HG02885 (cell line): ENCODE measurements around the gene CHST15.

Experiments
- ATAC-seq: cut with Tn5 transposase; IDR thresholded peaks from one replicate; pipeline ENCODE4 v1.9.1; 2021; ENCODE audit warnings: mild to moderate bottlenecking; ENCODE audit not compliant: unreplicated experiment, poor library complexity

CHST15 gene

DNA sequence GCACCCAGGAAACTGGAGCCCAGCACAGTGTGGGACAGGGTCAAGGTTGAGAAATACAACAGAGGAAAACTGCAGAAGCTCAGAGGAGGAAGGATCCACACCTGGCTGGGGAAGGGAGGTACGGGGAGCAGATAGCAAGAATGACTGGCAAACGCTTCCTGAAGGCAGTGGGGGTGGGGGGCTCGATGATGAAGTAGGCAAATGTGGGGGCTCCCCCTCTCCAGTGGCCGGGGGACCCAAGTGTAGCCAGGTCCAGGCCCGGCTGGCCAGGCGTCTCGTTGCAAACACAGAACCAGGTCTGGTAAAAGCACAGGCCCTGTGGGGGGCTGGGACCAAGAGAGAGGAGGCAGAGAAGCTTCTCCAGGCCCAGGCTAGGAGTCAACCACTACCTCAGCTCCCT is 7.7 kb downstream of the CHST15 start:
- ATAC-seq, result no peak

DNA sequence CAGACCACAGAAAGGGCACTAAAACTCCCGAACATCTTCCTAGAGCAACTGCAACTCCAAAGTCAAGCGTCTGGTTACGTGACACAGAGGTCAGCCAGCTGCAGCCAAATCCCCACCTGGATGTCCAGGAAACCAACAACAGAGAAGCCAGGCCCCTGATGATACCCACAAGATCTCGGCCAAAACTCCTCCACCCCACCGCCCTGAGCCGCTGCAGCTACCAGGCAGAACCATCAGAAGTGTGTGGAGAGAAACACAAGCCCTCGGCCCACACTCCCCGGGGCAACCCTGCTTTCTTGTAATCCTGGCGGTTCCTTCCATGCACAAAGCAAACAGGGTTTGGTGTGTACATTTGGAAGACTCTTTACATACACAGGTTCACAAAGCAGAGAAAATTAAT is 8.7 kb downstream of the CHST15 start:
- ATAC-seq, result no peak

DNA sequence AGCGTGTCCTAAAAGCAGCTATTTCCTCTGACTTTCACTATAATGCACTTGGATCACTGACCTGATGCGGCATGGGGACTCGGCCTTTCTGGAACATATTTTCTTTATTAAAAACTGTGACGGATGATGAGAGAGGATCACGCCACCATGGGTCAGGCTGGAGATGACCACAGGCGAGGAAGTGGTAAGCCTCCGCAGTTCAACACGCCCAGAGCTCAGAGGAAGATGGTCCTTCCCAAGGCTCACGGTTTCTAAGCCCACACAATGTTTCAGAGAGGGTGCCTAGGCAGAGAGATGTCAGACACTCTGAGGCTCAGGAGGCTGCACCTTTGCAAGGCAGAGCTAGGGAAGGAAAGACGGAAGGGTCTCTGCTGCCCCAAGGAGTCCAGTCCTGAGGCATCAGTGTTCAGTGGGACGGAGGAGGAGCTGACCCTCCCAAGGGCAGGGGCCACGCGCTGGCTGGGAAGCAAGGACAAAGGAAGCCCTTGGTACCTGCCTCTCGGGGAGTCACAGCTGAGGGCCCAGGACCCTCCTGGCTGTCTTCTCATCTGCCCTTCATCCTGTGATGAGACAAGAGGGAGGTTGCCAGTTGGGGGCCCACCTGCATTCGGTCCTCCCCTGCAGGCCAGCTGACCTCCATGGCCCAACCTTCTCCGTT is 9.5 kb downstream of the CHST15 start:
- ATAC-seq, result no peak

DNA sequence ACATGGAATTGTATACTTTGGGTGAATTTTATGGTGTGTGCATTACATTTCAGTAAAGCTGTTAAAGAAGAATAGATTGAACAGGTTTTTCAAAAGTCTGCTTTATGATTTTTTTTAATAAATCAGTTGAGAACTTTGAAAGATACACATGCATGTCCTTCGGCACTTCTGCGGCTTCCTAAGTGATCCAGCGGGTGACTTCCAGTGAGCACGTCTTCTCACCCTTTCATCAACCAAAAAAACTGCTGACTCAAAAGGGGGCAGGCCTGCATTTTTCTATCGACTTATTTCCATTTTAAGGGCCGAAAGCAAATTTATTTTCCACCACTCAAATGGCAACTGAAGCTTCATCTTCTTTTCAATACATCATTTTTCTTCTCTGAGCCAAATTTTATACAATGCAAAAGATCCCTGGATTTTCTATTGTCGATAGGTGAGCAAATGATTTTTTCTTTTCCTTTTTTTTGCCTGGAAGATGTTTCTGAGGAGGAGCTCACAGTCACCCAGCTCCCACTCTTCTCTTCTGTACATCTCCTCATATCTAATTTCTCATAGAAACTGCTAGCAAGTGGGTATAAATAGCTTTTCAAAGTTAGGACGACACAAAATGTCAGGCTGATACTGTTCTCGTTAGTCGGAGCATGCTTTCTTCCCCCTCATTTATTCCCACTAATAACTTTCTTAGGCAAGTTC is 10.2 kb downstream of the CHST15 start:
- no peak for ATAC-seq

DNA sequence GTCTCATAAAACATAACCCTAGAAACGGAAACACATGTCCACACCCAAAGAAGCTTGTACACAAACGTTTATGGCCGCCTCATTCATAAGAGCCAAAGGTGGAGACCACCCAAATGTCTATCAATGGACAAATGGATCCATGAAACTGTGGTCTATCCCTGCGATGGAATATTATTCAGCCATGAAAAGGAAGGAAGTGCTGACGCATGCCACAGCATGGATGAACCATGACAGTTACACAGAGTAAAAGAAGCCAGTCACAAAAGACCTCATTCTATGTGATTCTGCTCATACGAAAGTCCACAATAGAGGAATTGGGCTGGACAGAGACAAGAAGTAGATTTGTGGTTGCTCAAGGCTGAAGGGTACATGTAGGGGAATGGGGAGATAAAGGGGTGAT is 10.8 kb downstream of the CHST15 start:
- no peak for ATAC-seq

DNA sequence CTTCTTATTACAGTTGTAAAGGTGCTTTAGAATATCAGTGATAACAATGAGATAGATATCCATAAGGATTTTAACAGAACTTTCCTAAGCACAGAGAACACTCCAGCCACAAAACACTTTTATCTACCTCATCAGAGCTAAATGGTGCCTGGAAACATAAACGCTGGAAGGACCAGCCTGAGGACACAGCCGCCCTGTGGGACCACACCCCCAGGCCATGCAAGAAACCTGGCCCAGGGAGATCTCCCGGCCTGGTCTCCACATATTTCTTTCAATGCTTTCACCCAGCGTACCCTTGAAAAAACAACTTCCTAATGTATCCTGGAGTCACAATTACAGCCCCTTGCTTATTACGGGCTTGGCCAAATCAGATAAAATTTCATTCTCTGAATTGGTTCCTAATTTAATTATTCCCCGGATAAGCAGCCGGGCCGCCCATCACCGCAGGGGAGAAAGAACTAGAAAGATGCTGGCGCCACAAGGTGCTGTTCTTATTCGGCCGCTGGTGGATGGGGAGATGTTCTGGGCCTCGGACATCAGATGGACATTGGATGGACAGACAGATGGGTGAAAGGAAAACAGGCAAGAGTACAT is 11.8 kb downstream of the CHST15 start:
- no peak for ATAC-seq

DNA sequence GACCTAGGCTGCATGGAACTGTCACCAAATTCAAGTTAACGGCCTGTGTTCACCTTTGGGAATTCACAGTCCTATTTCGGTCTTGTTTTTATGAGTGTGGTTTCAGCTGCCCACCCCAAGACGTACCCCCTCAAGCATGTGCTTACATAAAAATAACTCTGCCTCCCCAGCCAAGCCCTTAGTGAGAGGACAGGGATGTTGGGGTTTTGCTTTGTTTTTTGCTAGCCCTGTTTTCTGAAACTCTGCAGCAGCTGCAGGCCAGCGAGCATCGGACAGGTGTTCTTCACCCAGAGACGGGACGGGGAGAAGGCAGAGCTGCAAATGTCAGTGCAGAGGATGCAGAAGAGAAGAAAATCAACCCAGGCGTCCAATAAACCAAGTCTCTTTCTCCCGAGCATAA is 13.5 kb downstream of the CHST15 start:
- no peak for ATAC-seq

DNA sequence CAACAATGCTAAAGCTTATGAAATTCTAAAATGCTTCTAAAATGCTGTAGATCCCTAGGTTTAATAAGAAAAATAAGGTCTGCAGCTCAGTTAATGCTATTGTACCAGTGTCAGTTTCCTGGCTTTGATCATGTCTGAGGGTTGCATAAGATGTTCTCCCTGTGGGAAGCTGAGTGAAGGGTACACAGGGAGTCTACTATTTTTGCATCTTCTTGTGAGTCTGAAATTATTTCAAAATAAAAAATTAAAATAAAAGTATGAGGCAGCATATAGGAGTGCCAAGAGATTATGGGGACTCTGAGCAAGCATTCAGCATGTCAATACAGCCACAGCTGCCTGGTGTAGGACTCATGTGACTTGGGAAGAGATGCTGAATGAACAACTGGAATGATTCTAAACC is 14.7 kb downstream of the CHST15 start:
- no peak for ATAC-seq

DNA sequence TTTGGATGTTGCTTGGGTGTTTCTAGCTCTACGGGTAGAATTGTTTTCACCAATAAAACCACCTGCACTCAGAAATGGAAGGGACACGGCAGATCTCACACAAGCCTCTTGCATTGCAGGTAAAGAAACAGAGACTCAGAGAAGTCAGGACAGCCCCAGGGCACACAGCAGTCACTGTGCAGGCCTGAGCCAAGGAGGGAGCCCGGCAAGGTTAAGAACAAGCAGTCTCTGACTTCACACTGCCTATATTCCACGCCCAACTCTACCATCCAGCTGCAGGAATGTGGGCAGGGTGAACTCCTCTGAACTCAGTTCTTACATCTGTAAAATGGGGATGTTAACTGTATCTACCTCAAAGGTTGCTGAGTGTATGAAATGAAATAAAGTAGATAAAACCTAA is 15.4 kb downstream of the CHST15 start:
- no peak for ATAC-seq

DNA sequence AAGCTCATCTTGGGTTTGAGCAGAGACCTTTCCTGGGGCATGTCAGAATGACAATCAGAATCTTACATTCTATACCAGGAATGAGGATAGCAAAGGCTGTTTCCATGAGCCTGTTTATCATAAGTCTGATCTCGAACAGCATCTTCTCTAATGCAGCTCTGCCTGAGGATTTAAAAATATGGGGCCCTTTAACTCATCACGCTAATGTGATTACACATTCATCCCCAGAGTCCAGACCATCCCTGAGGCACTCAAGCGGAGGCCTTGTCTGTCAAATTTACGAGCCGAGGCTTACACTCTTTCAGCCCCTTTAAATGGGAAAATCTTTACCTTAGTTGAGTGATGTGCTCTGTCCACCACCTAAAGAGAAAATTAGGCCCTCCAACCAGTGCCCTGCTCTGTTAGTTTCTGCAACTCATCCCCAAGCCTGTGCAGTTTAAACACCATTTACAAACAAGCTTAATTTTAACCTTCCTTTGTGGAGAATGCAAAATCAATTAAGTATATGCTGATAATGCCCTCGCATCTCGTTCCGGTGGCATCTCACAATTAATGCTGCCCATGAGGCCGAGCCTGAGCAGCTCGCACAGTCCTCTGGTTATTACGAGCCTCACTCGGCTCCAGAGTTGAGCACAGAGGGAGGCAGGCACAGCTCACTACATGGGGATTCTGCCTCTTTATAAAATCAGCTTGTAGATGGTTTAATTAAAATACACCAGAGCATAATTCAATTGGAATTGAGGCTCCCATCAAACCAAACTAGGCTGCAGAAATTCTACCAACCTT is 16.0 kb downstream of the CHST15 start:
- ATAC-seq, result no peak

DNA sequence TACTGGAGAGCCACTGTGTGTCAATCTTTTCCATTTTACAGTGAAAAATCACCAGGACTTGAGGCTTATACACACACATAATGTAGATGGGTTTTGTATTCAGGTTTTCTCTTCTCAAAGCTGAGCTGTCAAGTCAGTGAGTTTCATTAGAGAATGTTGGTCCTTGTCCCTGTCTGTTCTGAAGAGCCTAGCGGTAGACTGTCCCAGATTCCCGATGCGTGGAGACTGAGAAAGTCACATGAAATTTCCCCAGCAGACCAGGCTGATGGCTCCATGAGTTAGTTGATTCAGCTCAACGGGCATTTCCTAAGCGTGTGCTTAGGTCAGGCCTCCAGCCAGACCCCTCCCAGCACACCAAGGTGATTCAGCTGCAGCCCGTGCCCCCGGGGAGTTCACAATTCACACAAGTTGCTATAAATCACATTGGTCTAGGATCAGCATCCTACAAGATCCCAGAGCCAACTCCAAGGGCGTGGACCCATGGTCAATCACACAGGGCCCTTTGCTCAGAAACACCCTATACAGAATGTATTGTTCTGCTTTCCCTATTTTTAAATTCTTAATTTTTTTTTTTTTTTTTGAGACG is 17.2 kb downstream of the CHST15 start:
- no peak for ATAC-seq

DNA sequence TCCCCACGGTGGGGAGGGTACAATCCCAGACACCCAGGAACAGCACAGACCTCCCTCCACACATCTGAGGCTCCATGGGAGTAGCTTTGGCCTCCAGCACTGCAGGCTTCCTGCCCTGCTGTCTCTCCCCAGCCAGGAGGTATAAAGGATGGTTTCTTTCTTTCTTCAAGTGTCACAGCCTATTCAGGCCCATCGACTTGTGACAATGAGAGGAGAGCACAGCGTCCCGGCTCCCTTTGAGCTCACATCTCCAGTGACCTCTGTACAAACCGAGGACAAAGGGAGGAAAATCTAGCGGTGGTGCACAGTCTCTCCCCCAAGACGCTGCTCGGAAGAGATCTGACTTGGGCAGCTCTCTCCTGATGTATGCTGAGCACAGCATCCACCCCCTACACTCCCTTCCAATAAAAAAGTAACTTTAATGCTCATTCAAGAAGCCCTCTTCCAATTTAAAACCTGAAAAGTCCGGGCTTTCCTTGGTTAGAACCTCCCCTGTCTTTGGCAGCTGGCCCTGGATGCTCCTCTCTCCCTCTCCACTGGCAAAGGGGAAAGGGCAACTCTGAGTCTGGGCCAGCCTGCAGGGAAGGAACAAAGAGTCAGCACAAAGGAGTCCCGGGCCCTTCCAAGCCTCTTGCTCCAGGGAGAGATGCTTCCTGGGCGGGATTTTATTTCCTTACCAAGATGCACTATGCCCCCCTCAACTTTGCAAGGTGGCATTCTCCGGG is 18.0 kb downstream of the CHST15 start:
- no peak for ATAC-seq

DNA sequence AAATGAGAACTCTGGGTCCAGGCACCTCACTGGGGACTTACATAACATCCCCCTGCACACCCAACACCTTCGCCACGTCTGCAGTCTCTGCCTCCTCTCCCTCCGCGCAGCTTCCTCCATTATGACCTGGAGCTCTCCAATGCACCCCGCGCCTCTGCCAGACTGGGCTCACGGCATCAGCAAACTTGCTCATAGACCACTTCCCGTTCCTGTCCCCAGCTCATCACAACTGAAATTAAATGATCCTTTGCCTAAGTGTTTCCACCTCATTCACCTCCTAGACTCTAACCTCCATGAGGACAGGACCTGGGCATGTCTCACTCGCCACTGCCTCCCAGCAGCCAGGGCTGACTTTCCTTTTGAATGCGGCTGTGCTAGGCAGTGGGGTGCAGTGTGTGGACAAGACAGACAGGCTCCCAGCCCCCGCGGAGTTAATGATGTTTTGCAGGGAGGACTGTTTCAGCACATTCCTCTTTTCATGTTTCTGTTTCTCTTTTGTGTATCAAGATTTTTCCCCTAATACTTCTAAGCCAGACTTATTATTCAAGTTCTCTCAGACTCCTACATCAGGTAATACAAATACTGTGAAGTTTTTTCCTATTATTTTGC is 18.8 kb downstream of the CHST15 start:
- ATAC-seq, result no peak

DNA sequence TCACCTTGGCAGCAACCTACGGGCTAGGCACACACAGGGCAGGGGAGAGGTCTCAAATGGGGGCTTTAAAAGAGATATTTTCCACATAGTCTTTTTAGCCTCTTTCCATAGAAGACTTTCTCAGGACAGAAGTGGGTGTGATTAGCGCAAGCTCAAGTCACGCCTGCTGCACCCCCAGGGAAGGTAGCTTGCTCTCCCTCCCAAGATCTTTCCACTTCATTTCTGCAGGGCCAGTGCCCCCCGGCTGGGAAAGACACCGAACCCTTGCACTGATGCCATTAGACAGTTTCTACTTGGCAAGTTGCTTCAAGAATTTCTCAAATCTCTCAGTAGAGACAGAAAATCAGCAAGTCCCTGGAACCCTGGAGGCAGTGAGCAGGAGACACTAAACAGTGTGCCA is 19.4 kb downstream of the CHST15 start:
- ATAC-seq, result no peak

DNA sequence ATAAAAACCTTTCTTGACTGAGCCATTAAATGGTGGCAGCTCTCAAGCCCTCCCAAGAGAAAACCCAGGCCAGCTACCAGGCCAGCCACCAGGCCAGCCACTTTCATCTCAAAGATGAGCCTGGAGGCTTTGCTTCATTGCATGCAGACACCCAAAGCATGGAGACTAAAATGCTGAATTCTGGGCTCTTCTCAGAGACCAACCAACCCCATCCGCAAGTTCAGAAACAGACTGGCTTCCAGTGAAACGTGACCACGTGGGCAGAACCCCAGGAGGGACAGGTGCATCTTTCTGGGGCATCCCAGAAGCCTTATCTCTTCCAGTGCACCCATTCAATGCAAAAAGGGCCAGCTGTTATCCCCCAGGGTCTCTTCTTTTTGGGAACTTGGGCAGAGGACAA is 20.9 kb downstream of the CHST15 start:
- no peak for ATAC-seq

DNA sequence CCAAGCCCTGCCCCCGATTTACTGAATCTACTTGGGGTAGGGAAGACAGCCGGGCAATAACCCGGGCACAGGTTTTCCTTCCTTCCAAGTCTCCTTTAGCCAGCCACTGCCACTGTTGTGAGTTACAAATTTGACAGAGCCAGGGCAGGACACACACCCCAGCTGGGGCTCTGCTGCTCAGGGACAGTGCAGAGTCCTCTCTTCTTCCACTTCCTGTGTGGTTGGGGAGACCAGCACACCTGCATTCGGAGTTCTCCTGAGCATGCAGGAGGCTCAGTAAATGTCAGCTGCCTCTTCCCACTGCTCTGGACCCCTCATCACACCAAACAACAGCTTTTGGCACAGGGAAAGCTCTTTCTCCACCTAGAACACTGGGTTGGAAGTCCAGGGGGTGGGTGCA is 21.3 kb downstream of the CHST15 start:
- ATAC-seq, result no peak

DNA sequence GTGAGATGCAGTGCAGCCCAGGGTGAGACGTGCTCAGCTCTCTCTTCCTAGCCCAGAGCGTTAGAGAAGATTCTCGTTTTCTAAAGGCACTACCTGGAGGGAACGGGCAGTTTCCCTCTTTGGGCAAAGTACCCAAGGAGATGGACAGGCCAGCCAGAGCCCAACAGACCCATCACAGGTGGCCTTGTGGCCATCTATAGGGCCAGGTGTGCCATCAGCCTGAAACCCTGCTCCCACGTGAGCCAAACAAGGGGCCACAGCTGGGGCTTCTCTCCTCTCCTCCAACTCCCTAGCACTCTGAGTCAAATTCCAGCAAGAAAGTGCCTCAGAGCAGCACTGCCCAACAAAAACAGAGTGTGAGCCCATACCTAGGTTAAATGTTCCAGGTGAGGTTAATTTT is 22.3 kb downstream of the CHST15 start:
- no peak for ATAC-seq

DNA sequence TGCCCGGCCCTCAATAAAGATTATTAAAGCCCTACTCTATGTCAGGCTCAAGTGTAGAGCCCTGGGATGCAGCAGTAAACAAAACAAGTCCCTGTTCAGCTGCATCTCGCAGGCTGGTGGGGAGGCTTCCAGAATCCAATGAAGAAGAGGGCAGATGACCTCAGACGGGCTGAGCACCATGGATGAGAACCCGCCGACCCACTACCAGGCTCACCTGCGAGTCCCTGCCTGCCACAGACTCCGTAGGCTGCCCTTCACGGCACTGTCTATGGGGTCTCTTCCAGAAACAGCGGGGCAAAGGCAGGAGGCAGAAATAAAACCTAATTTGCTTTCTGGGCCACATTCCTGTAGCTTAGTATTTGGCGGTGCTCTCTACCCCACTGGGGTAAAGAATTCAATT is 22.7 kb downstream of the CHST15 start:
- no peak for ATAC-seq

DNA sequence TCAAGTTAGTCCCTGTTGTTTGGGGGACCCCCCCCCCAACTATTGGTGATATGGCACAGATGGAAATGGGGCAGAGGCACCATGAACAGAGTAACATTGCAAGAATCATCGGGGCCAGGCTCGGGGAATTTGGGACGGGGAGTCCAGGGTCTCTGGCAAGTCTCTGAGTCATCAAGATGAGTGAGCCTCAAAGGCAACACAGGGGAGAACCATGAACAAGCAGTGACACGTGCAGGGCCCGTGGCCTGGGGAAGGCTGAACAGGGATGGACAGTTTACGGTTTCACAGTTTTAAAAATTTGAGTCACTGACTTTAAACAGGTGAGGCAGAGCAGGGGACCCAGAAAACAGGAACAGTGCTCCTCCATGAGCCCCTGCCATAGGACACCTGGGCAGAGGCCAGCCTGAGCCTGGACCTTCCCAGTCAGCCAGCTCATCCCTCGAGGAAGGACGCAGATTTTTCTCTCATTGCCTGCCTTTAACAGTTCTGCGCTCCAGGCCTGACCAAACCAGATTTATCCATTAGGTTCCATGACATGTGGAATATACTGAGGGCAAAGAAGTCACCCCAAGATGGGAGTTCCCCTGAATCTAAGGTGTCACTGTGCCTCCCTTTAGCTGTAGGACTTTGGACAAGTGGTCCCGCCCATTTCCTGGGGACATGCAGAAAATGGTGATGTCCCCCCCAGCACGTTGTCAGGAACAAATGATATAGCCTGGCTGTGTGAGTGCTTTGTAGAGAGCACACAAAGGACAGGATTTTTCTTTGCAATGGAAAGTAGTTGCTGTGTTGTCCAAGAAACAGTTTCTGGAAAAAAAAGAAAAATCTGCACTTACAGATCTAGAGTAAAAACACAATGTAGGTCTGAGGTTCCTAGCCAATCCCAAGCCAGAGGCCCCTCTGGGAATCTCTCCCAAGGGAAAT is 23.8 kb downstream of the CHST15 start:
- ATAC-seq, result no peak
